Measurements from ENCODE around the gene RYR2. TPM values are rescaled to one million over a fixed set of nuclear protein-coding genes. Genes with fewer than 3 reads are reported as not detected.

RYR2 gene
- total and polyA plus RNA-seq, 9 of the 15 experiments (the other 6 are each of a cell fraction or from before 2014, with no cell fraction given): 0.03 to 0.42 (median 0.14) TPM

DNA sequence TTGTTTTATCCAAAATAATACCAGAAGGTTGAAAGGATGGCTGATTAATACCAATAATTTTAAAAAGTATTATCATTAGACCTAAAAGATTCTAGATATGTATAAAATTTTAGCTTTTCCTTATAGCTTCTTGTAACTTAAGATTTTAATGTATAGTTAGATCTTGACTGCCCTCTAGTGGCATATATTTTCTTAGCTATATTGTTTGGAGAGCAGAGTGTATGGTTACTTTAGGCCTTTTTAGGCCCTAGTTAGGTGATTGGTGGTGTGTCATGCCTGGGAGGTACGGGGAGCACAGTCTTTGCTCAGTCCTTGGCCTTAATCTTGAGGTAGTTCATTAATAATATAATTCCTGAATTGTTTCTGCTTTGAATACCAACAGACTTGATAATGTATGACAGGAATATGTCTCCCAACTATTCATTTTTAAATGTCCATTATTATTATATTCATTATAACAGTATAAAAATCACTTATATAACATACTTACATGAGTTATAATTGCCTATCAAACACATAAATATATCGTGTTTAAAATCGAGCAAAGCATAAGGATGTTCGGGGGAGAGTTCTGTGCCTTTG, 520.3 kb downstream of the RYR2 start:
- Histone ChIP-seq H3K9ac (ENCODE audit: insufficient read depth in 1 of 2, low read depth in 2 of 2, low read length in 2 of 2) (no peak overlapping the region), H2AFZ (ENCODE audit: low read depth, low read length) (no peak overlapping the region), H3K4me3 (no peak overlapping the region), H3K4me1 (replicated peaks in 1 of 2; ENCODE audit: control insufficient read depth in 2 of 2, insufficient read depth in 2 of 2, low read length in 2 of 2) (no peaks in the 10 kb centered on the region), H3K79me2 (ENCODE audit: control insufficient read depth, insufficient read depth, low read length) (no peaks in the 10 kb centered on the region), H4K20me1 (replicated peaks; ENCODE audit: control insufficient read depth, insufficient read depth, low read length) (no peaks in the 10 kb centered on the region), H3K9me1 (ENCODE audit: control insufficient read depth, insufficient read depth, low read length) (no peaks in the 10 kb centered on the region), H3K4me2 (ENCODE audit: insufficient read depth, low read length) (no peak overlapping the region), H3K9me3 (replicated peaks; ENCODE audit: control insufficient read depth, insufficient read depth, low read depth, low read length) (no peaks in the 10 kb centered on the region), H3K36me3 (ENCODE audit: control insufficient read depth, insufficient read depth, low read length) (no peaks in the 10 kb centered on the region), H3K27ac (ENCODE audit: extremely low read depth, low read depth, low read length) (no peak overlapping the region), H3K27me3 (ENCODE audit: control insufficient read depth in 2 of 2, insufficient read depth in 2 of 2, low read length in 2 of 2) (no peaks in the 10 kb centered on the region)
- WGBS (ENCODE audit: insufficient coverage, low coverage, missing lambda C conversion rate): 3% methylated on average over 4 of the region's 4 CpGs
- intact Hi-C loops (cut with micrococcal nuclease) (loop anchor here (2.0 to 10.0 kb wide), 4 partner anchors 178 to 1460 kb away; no protein-coding TSS in a partner anchor), in situ Hi-C loops (cut with MboI) (loop anchor here (25.0 kb wide), 3 partner anchors 825 to 1450 kb away; partner anchors contain the start of gene HEATR1)
- FAIRE-seq (peak; percentile 64), ATAC-seq (peak; percentile 93), DNase-seq (ENCODE audit: extremely low read depth in 1 of 4, low spot score in 3 of 4) (peak; percentile 35 to 75 (median 62))
- CTCF ChIA-PET (ENCODE audit: low intra/inter-chr PET ratio): interaction anchor here (1.3 kb wide), 1 partner anchor 953 kb away, joined by 8 read pairs; no protein-coding TSS in a partner anchor
- no TSS peak for BruUV-seq (replicated peaks)
- POLR2A ChIA-PET: interaction anchor here (0.7 kb wide), 1 partner anchor 808 kb away, joined by 3 read pairs; no protein-coding TSS in a partner anchor
- TF ChIP-seq, protein P1, sequence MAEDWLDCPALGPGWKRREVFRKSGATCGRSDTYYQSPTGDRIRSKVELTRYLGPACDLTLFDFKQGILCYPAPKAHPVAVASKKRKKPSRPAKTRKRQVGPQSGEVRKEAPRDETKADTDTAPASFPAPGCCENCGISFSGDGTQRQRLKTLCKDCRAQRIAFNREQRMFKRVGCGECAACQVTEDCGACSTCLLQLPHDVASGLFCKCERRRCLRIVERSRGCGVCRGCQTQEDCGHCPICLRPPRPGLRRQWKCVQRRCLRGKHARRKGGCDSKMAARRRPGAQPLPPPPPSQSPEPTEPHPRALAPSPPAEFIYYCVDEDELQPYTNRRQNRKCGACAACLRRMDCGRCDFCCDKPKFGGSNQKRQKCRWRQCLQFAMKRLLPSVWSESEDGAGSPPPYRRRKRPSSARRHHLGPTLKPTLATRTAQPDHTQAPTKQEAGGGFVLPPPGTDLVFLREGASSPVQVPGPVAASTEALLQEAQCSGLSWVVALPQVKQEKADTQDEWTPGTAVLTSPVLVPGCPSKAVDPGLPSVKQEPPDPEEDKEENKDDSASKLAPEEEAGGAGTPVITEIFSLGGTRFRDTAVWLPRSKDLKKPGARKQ (CRISPR knock-in tag; IDR thresholded peaks at IDR 0.05): no peak
- TF ChIP-seq ZFP30 (CRISPR knock-in tag; IDR thresholded peaks at IDR 0.05; ENCODE audit: borderline replicate concordance) (no peak), KAT7 (CRISPR knock-in tag; IDR thresholded peaks at IDR 0.05; ENCODE audit: borderline replicate concordance) (no peak), ZC3H8 (IDR thresholded peaks at IDR 0.05) (no peak), BHLHE40 (IDR thresholded peaks at IDR 0.05; ENCODE audit: low read length) (no peak), TEAD2 (tag; IDR thresholded peaks at IDR 0.05) (no peak), CSDE1 (IDR thresholded peaks at IDR 0.05) (no peak), NCOA4 (IDR thresholded peaks at IDR 0.05; ENCODE audit: partially characterized antibody) (no peak)
- TF ChIP-seq, protein P2, sequence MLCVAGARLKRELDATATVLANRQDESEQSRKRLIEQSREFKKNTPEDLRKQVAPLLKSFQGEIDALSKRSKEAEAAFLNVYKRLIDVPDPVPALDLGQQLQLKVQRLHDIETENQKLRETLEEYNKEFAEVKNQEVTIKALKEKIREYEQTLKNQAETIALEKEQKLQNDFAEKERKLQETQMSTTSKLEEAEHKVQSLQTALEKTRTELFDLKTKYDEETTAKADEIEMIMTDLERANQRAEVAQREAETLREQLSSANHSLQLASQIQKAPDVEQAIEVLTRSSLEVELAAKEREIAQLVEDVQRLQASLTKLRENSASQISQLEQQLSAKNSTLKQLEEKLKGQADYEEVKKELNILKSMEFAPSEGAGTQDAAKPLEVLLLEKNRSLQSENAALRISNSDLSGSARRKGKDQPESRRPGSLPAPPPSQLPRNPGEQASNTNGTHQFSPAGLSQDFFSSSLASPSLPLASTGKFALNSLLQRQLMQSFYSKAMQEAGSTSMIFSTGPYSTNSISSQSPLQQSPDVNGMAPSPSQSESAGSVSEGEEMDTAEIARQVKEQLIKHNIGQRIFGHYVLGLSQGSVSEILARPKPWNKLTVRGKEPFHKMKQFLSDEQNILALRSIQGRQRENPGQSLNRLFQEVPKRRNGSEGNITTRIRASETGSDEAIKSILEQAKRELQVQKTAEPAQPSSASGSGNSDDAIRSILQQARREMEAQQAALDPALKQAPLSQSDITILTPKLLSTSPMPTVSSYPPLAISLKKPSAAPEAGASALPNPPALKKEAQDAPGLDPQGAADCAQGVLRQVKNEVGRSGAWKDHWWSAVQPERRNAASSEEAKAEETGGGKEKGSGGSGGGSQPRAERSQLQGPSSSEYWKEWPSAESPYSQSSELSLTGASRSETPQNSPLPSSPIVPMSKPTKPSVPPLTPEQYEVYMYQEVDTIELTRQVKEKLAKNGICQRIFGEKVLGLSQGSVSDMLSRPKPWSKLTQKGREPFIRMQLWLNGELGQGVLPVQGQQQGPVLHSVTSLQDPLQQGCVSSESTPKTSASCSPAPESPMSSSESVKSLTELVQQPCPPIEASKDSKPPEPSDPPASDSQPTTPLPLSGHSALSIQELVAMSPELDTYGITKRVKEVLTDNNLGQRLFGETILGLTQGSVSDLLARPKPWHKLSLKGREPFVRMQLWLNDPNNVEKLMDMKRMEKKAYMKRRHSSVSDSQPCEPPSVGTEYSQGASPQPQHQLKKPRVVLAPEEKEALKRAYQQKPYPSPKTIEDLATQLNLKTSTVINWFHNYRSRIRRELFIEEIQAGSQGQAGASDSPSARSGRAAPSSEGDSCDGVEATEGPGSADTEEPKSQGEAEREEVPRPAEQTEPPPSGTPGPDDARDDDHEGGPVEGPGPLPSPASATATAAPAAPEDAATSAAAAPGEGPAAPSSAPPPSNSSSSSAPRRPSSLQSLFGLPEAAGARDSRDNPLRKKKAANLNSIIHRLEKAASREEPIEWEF (CRISPR knock-in tag; IDR thresholded peaks at IDR 0.05): no peak
- TF ChIP-seq, protein P3, sequence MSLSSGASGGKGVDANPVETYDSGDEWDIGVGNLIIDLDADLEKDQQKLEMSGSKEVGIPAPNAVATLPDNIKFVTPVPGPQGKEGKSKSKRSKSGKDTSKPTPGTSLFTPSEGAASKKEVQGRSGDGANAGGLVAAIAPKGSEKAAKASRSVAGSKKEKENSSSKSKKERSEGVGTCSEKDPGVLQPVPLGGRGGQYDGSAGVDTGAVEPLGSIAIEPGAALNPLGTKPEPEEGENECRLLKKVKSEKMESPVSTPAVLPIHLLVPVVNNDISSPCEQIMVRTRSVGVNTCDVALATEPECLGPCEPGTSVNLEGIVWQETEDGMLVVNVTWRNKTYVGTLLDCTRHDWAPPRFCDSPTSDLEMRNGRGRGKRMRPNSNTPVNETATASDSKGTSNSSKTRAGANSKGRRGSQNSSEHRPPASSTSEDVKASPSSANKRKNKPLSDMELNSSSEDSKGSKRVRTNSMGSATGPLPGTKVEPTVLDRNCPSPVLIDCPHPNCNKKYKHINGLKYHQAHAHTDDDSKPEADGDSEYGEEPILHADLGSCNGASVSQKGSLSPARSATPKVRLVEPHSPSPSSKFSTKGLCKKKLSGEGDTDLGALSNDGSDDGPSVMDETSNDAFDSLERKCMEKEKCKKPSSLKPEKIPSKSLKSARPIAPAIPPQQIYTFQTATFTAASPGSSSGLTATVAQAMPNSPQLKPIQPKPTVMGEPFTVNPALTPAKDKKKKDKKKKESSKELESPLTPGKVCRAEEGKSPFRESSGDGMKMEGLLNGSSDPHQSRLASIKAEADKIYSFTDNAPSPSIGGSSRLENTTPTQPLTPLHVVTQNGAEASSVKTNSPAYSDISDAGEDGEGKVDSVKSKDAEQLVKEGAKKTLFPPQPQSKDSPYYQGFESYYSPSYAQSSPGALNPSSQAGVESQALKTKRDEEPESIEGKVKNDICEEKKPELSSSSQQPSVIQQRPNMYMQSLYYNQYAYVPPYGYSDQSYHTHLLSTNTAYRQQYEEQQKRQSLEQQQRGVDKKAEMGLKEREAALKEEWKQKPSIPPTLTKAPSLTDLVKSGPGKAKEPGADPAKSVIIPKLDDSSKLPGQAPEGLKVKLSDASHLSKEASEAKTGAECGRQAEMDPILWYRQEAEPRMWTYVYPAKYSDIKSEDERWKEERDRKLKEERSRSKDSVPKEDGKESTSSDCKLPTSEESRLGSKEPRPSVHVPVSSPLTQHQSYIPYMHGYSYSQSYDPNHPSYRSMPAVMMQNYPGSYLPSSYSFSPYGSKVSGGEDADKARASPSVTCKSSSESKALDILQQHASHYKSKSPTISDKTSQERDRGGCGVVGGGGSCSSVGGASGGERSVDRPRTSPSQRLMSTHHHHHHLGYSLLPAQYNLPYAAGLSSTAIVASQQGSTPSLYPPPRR (CRISPR knock-in tag; IDR thresholded peaks at IDR 0.05; ENCODE audit: borderline replicate concordance): no peak
